RPMI7951 (cell line): ENCODE measurements around the gene MESP2. TPM values are rescaled to one million over a fixed set of nuclear protein-coding genes. Genes with fewer than 3 reads are reported as not detected.

Experiments
- DNase-seq: peaks from one replicate; pipeline ENCODE4 v3.0.0-alpha.2; 2012; ENCODE audit warnings: low read depth
- total RNA-seq: library from RNA; depleted of rRNA; stranded (reverse); fragments of >200 nt; shearing (Covaris generic); gene quantifications from 2 replicates; pipeline ENCODE4 v1.2.3, GENCODE V29; 2014; rRNA removed

MESP2 gene
- total RNA-seq, 1 experiment from 2014 or later, result 2.6 TPM

GRCh38 chr15:89814112-89814742 lies 38.1 kb downstream of the MESP2 start:
- no peak for DNase-seq

DNA sequence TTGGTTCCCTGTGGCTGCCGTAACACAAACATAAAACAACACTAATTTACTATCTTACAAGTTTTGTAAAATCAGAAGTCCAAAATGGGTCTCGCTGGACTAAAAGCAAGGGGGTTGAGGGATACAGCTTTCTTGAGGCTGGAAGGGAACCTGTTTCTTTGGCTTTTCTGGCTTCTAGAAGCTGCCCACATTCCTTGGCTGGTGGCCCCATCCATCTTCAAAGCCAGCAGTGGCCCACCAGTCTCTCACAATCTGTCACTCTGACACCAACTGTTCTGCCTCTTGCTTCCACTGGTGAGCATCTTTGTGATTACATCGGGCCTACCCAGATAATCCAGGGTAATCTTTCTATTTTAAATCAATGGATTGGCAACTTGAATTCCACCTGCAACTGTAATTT lies 39.6 kb downstream of the MESP2 start:
- DNase-seq, result no peak

DNA sequence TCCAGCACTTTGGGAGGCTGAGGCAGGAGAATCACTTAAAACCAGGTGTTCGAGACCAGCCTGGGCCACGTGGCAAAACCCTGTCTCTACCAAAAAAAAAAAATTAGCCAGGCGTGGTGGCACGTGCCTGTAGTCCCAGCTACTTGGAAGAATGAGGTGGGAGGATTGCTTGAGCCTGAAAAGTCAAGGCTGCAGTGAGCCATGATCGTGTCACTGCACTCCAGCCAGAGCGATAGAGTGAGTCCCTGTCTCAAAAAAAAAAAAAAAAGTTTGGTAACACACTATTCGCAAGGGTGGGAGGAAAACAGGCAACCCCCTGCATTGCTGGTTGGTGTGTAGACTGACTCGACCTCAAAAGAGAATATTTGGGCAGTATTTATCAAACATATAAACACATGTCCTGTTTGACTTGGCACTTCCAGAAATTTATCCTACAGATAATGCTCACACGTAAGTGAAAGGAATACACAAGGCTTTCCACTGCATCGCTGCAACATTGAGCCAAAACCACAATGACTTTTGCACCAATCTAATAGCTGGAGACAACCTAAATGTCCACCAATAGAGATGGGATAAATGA lies 41.7 kb downstream of the MESP2 start:
- no peak for DNase-seq

GRCh38 chr15:89818287-89818686 lies 42.2 kb downstream of the MESP2 start:
- no peak for DNase-seq

DNA sequence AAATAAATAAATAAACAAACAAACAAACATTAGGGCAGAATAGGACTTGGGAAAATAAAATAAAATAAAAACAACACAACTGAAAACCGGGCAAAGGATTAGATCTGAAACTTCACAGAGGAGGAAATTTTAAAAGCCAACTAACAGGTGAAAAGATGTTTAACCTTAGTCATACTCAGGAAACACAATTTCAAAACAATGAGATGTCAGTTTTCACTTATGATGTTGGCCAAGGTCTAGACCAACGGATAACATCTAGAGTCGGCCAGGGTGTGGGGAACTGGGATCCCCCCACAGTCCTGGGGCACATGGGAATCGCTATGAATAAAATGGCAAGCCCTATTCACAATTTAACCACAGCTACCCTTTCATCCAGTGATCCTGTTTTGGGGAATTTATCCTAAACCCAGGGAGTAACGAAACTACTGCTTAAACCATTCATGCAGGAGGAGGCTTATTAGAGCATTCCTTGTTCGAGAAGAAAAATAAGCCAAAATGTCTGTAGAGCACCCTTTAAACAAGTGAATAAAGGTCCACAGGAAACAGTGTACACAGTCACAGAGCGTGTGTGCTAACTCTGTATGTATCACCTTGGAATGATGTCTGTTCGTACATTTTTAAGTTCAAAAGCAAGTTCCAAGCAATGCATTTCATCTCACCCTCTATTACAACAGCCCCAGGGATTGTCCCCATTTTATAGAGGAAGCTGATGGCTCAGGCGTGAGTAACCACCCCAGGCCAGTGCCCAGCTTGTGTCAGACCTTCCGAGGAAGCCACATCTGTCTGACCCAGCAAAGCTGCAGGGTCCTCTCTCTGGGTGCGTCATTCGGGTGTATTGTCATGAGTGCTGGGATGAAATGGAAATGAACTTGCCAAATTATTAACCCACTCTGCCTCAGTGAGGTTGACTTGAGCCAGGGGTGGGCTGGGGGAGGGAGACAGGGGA lies 44.8 kb downstream of the MESP2 start:
- DNase-seq, result peak; percentile 96

DNA sequence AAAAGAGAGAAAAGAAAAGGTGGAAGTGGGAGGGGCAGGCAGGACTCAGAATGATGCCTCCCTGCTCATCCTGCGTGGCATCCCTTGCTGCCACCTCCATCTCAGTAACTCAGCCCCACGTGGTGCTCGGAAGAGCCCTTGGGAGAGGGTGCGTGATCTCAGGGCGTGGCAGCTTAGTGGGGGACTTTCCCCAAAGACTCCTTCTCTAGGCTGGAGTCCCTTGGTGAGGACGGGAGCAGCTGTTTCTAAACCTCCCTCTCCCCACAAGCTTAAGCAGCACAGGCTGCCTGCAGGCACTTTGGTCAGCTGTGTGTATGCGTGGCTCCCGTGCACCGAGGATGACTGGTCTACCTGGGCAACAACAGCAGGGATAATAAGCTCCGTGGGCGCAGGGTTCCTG lies 45.9 kb downstream of the MESP2 start:
- DNase-seq, result peak; percentile 94

GRCh38 chr15:89822611-89822950 lies 46.4 kb downstream of the MESP2 start:
- no peak for DNase-seq

DNA sequence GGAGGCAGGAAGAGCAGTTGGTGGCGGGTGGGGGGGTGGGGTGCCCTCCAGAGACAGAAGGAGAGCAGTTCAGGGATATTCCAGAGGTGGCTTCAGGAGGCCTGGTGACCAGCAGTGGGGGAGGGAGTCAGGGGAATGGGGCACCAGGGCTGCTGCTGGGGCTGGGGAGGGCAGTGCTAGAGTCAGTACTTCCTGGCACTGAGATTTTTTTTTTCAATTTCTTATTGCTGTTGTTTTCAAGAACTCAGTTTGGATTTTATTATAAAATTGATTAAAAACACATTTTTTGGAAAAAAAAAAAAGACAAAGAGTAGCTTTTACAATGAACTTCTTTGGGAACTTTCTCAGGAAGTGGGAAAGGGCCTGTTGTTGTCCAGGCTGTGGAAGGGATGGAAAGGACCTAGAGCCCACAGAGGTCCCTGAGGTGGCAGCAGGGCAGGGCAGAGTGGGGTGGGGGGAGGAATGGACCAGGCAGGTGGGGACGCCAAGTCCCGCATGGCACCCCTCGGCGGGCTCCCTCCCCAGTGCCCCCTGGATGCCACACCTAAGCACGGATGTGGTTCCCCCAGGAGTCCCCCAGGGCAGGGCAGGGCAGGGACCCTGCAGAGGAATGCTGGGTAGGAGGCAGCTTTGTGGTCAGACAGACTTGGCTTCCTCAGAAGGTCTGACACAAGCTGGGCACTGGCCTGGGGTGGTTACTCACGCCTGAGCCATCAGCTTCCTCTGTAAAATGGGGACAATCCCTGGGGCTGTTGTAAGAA lies 47.0 kb downstream of the MESP2 start:
- peak; percentile 94 for DNase-seq

GRCh38 chr15:89823836-89824606 lies 47.9 kb downstream of the MESP2 start:
- no peak for DNase-seq

DNA sequence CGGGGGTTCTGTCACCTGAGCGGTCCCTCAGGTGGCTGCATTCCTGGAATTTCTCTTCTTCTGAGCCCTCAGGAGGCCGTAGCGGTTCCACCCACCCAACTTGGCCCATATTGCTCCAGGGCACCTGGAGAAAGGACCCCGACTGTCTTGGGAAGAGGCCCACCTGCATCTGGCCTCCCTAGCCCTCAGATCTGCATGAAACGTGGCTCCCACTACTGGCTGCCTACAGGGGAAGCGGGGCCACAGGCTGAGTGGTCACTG lies 48.4 kb downstream of the MESP2 start:
- DNase-seq, result no peak

DNA sequence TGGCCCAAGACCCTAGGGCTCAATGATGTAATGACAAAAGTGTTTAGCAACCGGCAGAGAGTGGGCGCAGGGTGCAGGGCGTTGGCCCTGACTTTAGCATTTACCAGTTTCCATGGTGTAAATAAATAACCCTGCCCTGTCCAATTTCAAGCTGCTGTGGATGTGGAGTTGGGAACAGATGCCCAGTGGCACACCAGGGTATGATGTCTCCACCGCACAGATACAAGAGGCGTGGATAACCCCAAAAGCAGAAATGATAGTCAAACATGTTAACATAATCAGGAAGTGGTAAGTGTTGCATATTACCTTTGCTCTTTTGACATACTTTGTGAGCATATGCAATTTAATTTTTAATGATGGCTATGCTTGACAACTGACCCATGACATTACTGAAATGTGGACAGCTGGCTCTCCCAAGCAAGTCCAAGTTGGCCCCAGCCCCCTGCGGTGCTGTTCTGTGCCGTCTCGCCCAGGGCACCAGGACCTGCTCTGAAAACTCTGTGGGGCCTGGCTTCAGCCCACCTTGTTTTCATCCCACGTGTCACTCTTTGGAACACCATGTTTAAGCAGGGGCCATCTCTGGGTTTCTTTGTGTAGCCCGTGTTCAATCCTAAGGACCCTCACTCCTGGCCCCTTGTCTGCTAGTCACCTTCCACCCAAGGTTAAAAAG lies 49.3 kb downstream of the MESP2 start:
- DNase-seq, result peak; percentile 29

DNA sequence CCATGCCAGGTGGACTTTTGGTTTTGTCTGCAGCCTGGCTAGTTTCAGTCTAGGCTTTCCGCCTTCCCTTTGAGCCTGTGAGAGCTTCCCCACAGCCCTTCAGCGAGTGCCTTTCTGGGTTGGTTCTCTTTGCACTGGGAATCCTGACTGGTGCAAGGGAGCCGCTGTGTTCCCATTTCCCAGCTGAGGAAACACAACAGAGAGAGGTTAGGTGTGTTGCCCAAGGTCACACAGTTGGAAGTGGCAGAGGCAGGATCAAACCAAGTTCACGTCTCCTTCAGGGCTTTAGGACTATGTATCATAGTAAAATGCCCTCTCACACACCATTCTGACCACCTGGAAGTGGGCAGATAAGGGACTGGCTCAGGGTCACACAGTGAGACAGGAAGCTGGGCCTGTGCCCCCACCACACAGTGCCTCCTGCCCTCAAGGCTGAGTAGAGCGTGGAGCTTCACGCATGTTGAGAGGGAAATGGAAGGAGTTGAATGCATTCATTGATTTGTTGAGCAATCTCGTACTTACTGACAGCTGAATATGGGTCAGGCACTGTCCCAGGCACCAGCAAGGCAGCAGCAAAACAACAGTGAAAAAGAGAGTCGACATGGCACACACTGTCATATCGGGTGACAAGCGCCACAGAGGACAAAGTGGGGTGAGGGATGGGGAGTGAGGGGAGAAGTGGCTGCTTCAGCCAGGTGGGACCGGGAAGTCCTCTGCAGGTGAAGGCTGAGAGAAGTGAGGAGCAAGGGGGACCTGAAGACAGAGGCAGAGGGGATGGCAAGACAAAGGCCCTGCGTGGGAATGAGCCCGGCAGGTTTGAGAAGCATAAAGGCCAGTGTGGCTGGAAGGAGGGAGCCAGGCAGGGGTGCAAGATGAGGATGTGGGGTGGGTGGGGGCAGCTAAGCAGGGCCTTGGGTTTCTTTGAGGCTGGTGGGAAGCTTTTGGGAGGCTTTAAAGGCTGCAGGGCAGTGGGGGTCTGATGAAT lies 50.8 kb downstream of the MESP2 start:
- DNase-seq, result no peak

- no peak for DNase-seq
Measured at GRCh38 chr15:89827829-89828228, 51.7 kb downstream of the MESP2 start.

Other genes starting within 250 kb of the MESP2 start
- 9.0 and 11.7 TPM in 2 replicates for gene TICRR, start 200.9 kb upstream of the MESP2 start, total RNA-seq
- gene KIF7, start 120.9 kb upstream of the MESP2 start, total RNA-seq, result 2.9 and 4.7 TPM in 2 replicates
- gene PLIN1, start 97.0 kb upstream of the MESP2 start, total RNA-seq, result 0.20 TPM in 1 of 2 replicates, not detected in the other
- gene PEX11A, start 85.6 kb upstream of the MESP2 start, total RNA-seq, result 12.6 and 15.9 TPM in 2 replicates
- gene WDR93, start 85.5 kb upstream of the MESP2 start, total RNA-seq, result 0.10 and 0.48 TPM in 2 replicates
- gene MESP1, start 25.1 kb upstream of the MESP2 start, total RNA-seq, result 1.6 and 2.5 TPM in 2 replicates
- gene ANPEP, start 38.5 kb downstream of the MESP2 start, total RNA-seq, result 73.1 and 86.4 TPM in 2 replicates
- gene AP3S2, start 117.7 kb downstream of the MESP2 start, total RNA-seq, result 56.0 and 61.0 TPM in 2 replicates
- gene ARPIN, start 136.6 kb downstream of the MESP2 start, total RNA-seq, result 12.0 and 15.1 TPM in 2 replicates
- 5.5 and 5.6 TPM in 2 replicates for gene ZNF710, start 225.0 kb downstream of the MESP2 start, total RNA-seq